DND-41 (cell line): Measurements from ENCODE around the gene SEMA5A.

Source experiments
- ATAC-seq: fragments of 200-7000 bp; cut with Tn5 transposase; 3 replicates; pipeline ENCODE4 v1.9.1; 2021; ENCODE audit warnings: low read depth; ENCODE audit not compliant: insufficient read depth
- DNase-seq: peaks from one replicate; pipeline ENCODE4 v3.0.0-alpha.2; 2020
- H2AFZ ChIP-seq: 2 replicates; pipeline ENCODE4 v1.6.0; 2012; ENCODE audit warnings: low read depth, low read length
- H3K27ac ChIP-seq: 2 replicates; pipeline ENCODE4 v1.5.1; 2012; ENCODE audit warnings: low read length, inconsistent platforms
- H3K27me3 ChIP-seq: fragments of 200-600 bp; sonication (generic); 2 replicates; pipeline ENCODE4 v1.6.0; 2012; ENCODE audit warnings: low read length, mild to moderate bottlenecking, inconsistent platforms; ENCODE audit not compliant: insufficient read depth, poor library complexity
- H3K36me3 ChIP-seq: 2 replicates; pipeline ENCODE4 v1.5.1; 2012; ENCODE audit warnings: low read length, inconsistent platforms; ENCODE audit not compliant: insufficient read depth
- H3K4me1 ChIP-seq: 2 replicates; pipeline ENCODE4 v1.5.1; 2012; ENCODE audit warnings: mild to moderate bottlenecking, low read length; ENCODE audit not compliant: insufficient read depth
- H3K4me2 ChIP-seq: 2 replicates; pipeline ENCODE4 v1.6.0; 2012; ENCODE audit warnings: mild to moderate bottlenecking, moderate library complexity, low read length, inconsistent platforms; ENCODE audit not compliant: insufficient read depth
- H3K4me3 ChIP-seq, 2 experiments: fragments of 200-600 bp in 1 of 2; shearing (Covaris generic) in 1 of 2; 2 replicates each; pipeline ENCODE4 v1.5.1; 2012 to 2016; ENCODE audit warnings: inconsistent platforms in 2 of 2, low read length in 2 of 2, mild to moderate bottlenecking in 2 of 2, low read depth in 1 of 2, moderate library complexity in 1 of 2
- H3K79me2 ChIP-seq: 2 replicates; pipeline ENCODE4 v1.6.0; 2012; ENCODE audit warnings: low read length, inconsistent platforms; ENCODE audit not compliant: insufficient read depth
- H3K9ac ChIP-seq: 2 replicates; pipeline ENCODE4 v1.6.0; 2012; ENCODE audit warnings: low read depth, mild to moderate bottlenecking, inconsistent platforms, low read length, moderate library complexity
- H3K9me3 ChIP-seq: 2 replicates; pipeline ENCODE4 v1.5.1; 2012; ENCODE audit warnings: low read length, moderate library complexity, mild to moderate bottlenecking, inconsistent platforms; ENCODE audit not compliant: insufficient read depth, severe bottlenecking
- H4K20me1 ChIP-seq: 2 replicates; pipeline ENCODE4 v1.6.0; 2012; ENCODE audit warnings: low read length; ENCODE audit not compliant: insufficient read depth
- EZH2 ChIP-seq: IDR thresholded peaks from 3 replicates; pipeline ENCODE4 v1.6.1; 2012; ENCODE audit warnings: borderline replicate concordance, low read depth, mild to moderate bottlenecking, moderate library complexity, low read length, inconsistent platforms; ENCODE audit not compliant: severe bottlenecking
- TF ChIP-seq, protein P1 (sequence below): IDR thresholded peaks from 2 replicates; pipeline ENCODE4 v1.5.1; 2012; ENCODE audit warnings: borderline replicate concordance, low read length, moderate library complexity, mild to moderate bottlenecking; ENCODE audit not compliant: poor library complexity, severe bottlenecking; ENCODE audit errors: extremely low read depth

The SEMA5A gene

DNA sequence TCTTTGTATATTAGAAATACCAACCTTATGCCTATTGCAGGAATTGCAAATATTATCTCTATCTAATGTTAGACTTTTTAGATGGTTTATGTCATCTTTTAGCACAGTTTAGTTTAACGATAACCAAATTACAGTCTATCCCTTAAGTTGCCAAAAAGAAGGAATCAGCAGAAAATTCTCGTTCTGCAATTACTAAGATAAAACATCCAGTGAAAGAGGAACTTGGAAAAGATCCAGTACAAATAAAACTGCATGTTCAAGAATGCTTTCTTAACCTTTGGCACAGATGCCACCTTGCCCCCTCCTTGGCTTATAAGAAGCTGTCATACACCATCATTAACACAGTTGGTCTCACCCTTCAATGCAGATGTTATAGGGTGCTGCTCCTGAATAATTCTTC is 124.0 kb downstream of the SEMA5A start:
- no peak overlapping the region for H3K4me2 ChIP-seq
- H3K4me1 ChIP-seq = no peaks in the 10 kb centered on the region
- H3K27ac ChIP-seq = no peak overlapping the region
- H3K27me3 ChIP-seq = no peaks in the 10 kb centered on the region
- H3K4me3 ChIP-seq = no peak overlapping the region
- no peak overlapping the region for H2AFZ ChIP-seq
- DNase-seq = no peak
- H3K79me2 ChIP-seq = no peaks in the 10 kb centered on the region
- no peak for ATAC-seq
- TF ChIP-seq, protein P1, sequence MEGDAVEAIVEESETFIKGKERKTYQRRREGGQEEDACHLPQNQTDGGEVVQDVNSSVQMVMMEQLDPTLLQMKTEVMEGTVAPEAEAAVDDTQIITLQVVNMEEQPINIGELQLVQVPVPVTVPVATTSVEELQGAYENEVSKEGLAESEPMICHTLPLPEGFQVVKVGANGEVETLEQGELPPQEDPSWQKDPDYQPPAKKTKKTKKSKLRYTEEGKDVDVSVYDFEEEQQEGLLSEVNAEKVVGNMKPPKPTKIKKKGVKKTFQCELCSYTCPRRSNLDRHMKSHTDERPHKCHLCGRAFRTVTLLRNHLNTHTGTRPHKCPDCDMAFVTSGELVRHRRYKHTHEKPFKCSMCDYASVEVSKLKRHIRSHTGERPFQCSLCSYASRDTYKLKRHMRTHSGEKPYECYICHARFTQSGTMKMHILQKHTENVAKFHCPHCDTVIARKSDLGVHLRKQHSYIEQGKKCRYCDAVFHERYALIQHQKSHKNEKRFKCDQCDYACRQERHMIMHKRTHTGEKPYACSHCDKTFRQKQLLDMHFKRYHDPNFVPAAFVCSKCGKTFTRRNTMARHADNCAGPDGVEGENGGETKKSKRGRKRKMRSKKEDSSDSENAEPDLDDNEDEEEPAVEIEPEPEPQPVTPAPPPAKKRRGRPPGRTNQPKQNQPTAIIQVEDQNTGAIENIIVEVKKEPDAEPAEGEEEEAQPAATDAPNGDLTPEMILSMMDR = no peak
- no peak for TF ChIP-seq EZH2
- H4K20me1 ChIP-seq = no peaks in the 10 kb centered on the region
- H3K9ac ChIP-seq = no peak overlapping the region
- no peaks in the 10 kb centered on the region for H3K36me3 ChIP-seq
- H3K9me3 ChIP-seq = no peaks in the 10 kb centered on the region

DNA sequence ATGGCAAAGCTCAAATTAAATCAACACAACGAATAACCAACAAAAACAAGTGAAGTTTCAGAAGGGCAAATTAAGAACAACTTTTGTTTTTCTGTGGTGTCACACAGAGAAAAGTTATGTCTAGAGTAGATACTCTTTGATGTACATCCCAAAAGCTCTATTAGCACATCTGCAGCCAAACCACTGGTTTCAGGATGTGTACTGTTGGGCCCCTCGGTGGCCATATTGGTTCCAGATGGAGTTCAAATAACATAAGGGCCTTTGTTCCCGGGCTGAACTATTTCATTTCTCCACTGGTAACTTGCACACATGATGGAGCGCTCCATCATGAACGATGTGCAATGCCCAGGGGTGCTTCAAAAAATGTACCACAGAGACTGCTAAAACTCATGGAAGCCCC is 126.1 kb downstream of the SEMA5A start:
- Histone ChIP-seq H3K27me3 (no peaks in the 10 kb centered on the region), H3K36me3 (no peaks in the 10 kb centered on the region), H3K4me3 (no peak overlapping the region), H3K9ac (no peak overlapping the region), H3K4me2 (no peak overlapping the region), H3K79me2 (no peaks in the 10 kb centered on the region), H4K20me1 (no peaks in the 10 kb centered on the region), H3K9me3 (no peaks in the 10 kb centered on the region), H3K27ac (no peak overlapping the region), H2AFZ (no peak overlapping the region), H3K4me1 (no peaks in the 10 kb centered on the region)
- DNase-seq = no peak
- ATAC-seq = no peak
- TF ChIP-seq, protein P1 = no peak
- no peak for TF ChIP-seq EZH2

DNA sequence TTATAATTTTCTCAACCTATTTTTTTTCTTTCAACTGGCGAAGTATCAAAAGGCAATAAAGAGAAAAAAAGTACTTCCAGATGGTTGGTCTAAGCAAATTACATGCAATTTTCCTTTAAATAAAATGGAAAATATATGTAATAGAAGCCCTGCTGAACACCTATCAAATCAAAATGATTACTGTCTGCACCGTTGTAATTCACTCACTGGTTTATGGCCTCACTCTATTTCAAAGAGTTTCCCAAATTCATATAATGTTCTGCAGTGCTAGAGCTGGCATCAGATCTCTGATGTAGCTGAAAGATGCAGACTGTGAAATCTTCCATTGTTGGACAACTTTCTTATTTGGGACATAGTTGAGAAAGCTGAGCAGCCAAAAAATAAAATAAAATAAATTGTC is 130.3 kb downstream of the SEMA5A start:
- Histone ChIP-seq H2AFZ (no peak overlapping the region), H3K4me1 (no peaks in the 10 kb centered on the region), H3K4me3 (no peak overlapping the region), H4K20me1 (no peaks in the 10 kb centered on the region), H3K9ac (no peak overlapping the region), H3K79me2 (no peaks in the 10 kb centered on the region), H3K9me3 (no peaks in the 10 kb centered on the region), H3K36me3 (no peaks in the 10 kb centered on the region), H3K4me2 (no peak overlapping the region), H3K27ac (no peak overlapping the region), H3K27me3 (no peaks in the 10 kb centered on the region)
- TF ChIP-seq, protein P1 = no peak
- no peak for TF ChIP-seq EZH2
- ATAC-seq (no peak), DNase-seq (no peak)

DNA sequence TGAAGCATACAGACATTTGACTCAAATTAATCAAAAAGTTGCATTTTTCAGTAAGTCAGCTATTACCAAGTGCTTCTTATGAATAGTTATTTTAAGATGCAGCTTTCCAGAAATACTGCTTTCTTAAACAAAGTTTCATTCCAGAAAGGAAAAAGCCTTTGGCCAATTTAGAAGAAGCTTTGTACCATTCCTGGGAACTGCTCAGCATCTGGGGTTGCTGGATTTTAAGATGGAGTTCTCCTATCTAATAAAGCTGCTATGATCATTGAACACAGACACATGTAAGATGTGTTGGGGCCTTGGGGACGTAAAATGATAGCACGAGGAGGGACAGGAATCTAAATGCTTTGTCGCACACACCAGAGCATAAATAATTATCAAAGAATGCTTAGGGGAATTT is 130.8 kb downstream of the SEMA5A start:
- no peak overlapping the region for H3K4me2 ChIP-seq
- H3K4me1 ChIP-seq = no peaks in the 10 kb centered on the region
- no peak overlapping the region for H3K4me3 ChIP-seq
- H3K27ac ChIP-seq = no peak overlapping the region
- H4K20me1 ChIP-seq = no peaks in the 10 kb centered on the region
- ATAC-seq = no peak
- no peak overlapping the region for H2AFZ ChIP-seq
- no peaks in the 10 kb centered on the region for H3K36me3 ChIP-seq
- H3K27me3 ChIP-seq = no peaks in the 10 kb centered on the region
- no peaks in the 10 kb centered on the region for H3K79me2 ChIP-seq
- no peak overlapping the region for H3K9ac ChIP-seq
- TF ChIP-seq, protein P1 = no peak
- TF ChIP-seq EZH2 = no peak
- H3K9me3 ChIP-seq = no peaks in the 10 kb centered on the region
- DNase-seq = no peak
